22Rv1 (cell line): ENCODE data around the gene COL9A3.

Experiments
- CTCF ChIP-seq: fragments of 450-650 bp; IDR thresholded peaks from 2 replicates; pipeline ENCODE4 v1.5.1; 2017; ENCODE audit warnings: mild to moderate bottlenecking
- ZFX ChIP-seq: fragments of 450-650 bp; IDR thresholded peaks from 2 replicates; pipeline ENCODE4 v1.6.1; 2017; ENCODE audit warnings: antibody characterized with exemption, borderline replicate concordance

GRCh38 chr20:62790075-62790474 lies 26.8 kb upstream of the COL9A3 start:
- no peak for TF ChIP-seq CTCF
- no peak for TF ChIP-seq ZFX
